HepG2 (cell line): ENCODE data around the gene KPNA4. TPM values are rescaled to one million over a fixed set of nuclear protein-coding genes. Genes with fewer than 3 reads are reported as not detected.

Source experiments
- ATAC-seq: fragments of 200-7000 bp; cut with Tn5 transposase; 3 replicates; pipeline ENCODE4 v1.9.1; 2020; ENCODE audit warnings: mild to moderate bottlenecking, moderate library complexity
- Bru-seq: library from RNA; stranded (reverse); fragments of 400-500 nt; gene quantifications from one replicate; lab custom pipeline; 2021; lab: Mats Ljungman, UMichigan
- BruChase-seq, 2 experiments: library from RNA; stranded (reverse); fragments of 400-500 nt; gene quantifications; one replicate each; lab custom pipeline; 2021; lab: Mats Ljungman, UMichigan
- BruUV-seq: library from RNA; stranded (reverse); fragments of 400-500 nt; replicated peaks from 2 replicates; lab custom pipeline; 2021; lab: Mats Ljungman, UMichigan
- CTCF ChIA-PET: fragments of 300-600 bp; formaldehyde crosslinking; extraction: SDS; loops from one replicate; lab custom pipeline; 2021; ENCODE audit warnings: low total read pairs, inconsistent platforms, low intra/inter-chr PET ratio; lab: Yijun Ruan, JAX
- POLR2A ChIA-PET: fragments of 350-600 bp; sonication (Branson Sonifier 250); formaldehyde crosslinking; loops from one replicate; lab custom pipeline; 2020; ENCODE audit warnings: antibody characterized with exemption, inconsistent platforms; lab: Yijun Ruan, JAX
- DNase-seq: peaks from one replicate; pipeline ENCODE4 v3.0.0-alpha.2; 2015; ENCODE audit warnings: low spot score
- FAIRE-seq: peaks from 3 replicates; lab custom pipeline; 2011; peaks lifted over from hg19 to GRCh38; lab: Jason Lieb, UNC
- H2AFZ ChIP-seq: one replicate; pipeline ENCODE4 v1.6.1; 2011; ENCODE audit warnings: low read length, inconsistent platforms
- H3K27ac ChIP-seq: fragments of 300-600 bp; 3 replicates; pipeline ENCODE4 v1.8.0; 2011; ENCODE audit warnings: mixed run types, mild to moderate bottlenecking, mixed read lengths, low read length, inconsistent platforms; ENCODE audit not compliant: insufficient read depth; ENCODE audit errors: extremely low read length
- H3K27me3 ChIP-seq, 2 experiments: fragments of 200-600 bp in 1 of 2; 2 replicates in 1 of 2; 3 replicates in 1 of 2; pipeline versions ENCODE4 v1.6.0 to v1.8.0; 2011; ENCODE audit warnings: low read length in 2 of 2, mild to moderate bottlenecking in 2 of 2, moderate library complexity in 2 of 2, inconsistent platforms in 1 of 2; ENCODE audit not compliant: insufficient read depth in 2 of 2, control insufficient read depth in 1 of 2
- H3K36me3 ChIP-seq, 2 experiments: fragments of 200-600 bp in 1 of 2; replicated peaks in 1 of 2; 2 replicates in 1 of 2; 3 replicates in 1 of 2; pipeline versions ENCODE4 v1.5.1 to v1.8.0; 2011; ENCODE audit warnings: low read length in 2 of 2, inconsistent platforms in 1 of 2; ENCODE audit not compliant: insufficient read depth in 2 of 2, control insufficient read depth in 1 of 2
- H3K4me1 ChIP-seq: 2 replicates; pipeline ENCODE4 v1.5.1; 2012; ENCODE audit warnings: low read length, inconsistent platforms; ENCODE audit not compliant: insufficient read depth
- H3K4me2 ChIP-seq: 2 replicates; pipeline ENCODE4 v1.6.0; 2011; ENCODE audit warnings: low read depth, low read length, inconsistent platforms
- H3K4me3 ChIP-seq, 3 experiments: fragments of 200-600 bp in 1 of 3; sonication (generic), shearing (Covaris generic) in 1 of 3; replicated peaks in 1 of 3; 2 replicates each; pipeline ENCODE4 v1.5.1; 2011 to 2016; ENCODE audit warnings: low read length in 3 of 3, inconsistent platforms in 2 of 3, low read depth in 2 of 3, mild to moderate bottlenecking in 2 of 3, control low read depth in 1 of 3, mixed read lengths in 1 of 3; ENCODE audit not compliant: insufficient read depth in 1 of 3
- H3K79me2 ChIP-seq: one replicate; pipeline ENCODE4 v1.6.1; 2011; ENCODE audit warnings: low read length, inconsistent platforms; ENCODE audit not compliant: insufficient read depth
- H3K9ac ChIP-seq: 2 replicates; pipeline ENCODE4 v1.6.0; 2011; ENCODE audit warnings: mild to moderate bottlenecking, low read depth, low read length, inconsistent platforms; ENCODE audit not compliant: insufficient read depth
- H3K9me3 ChIP-seq: 2 replicates; pipeline ENCODE4 v1.5.1; 2012; ENCODE audit warnings: mild to moderate bottlenecking, low read length
- H4K20me1 ChIP-seq: 2 replicates; pipeline ENCODE4 v1.6.0; 2011; ENCODE audit warnings: inconsistent platforms, mild to moderate bottlenecking, low read length, moderate library complexity; ENCODE audit not compliant: insufficient read depth
- E2F2 ChIP-seq: sonication (generic); formaldehyde crosslinking; IDR thresholded peaks from 2 replicates; pipeline ENCODE4 v1.4.0; 2020; ENCODE audit warnings: missing genetic modification reagents, borderline replicate concordance
- HDAC2 ChIP-seq: sonication (generic); formaldehyde crosslinking; IDR thresholded peaks from 2 replicates; pipeline ENCODE4 v1.4.0; 2020; ENCODE audit warnings: missing genetic modification reagents
- MBD4 ChIP-seq: IDR thresholded peaks from 2 replicates; pipeline ENCODE4 v1.6.1; 2012; ENCODE audit warnings: low read length, inconsistent platforms, borderline replicate concordance
- ZNF501 ChIP-seq: sonication (generic); formaldehyde crosslinking; IDR thresholded peaks from 2 replicates; pipeline ENCODE4 v1.5.1; 2020; ENCODE audit warnings: mild to moderate bottlenecking, moderate library complexity, missing genetic modification reagents
- ZNF644 ChIP-seq: IDR thresholded peaks from 2 replicates; pipeline ENCODE4 v1.6.1; 2016; ENCODE audit warnings: low read depth
- ZNF780A ChIP-seq: sonication (generic); formaldehyde crosslinking; IDR thresholded peaks from 2 replicates; pipeline ENCODE4 v1.8.0; 2022; ENCODE audit warnings: mild to moderate bottlenecking, missing genetic modification reagents, moderate library complexity
- ZSCAN20 ChIP-seq: sonication (generic); formaldehyde crosslinking; IDR thresholded peaks from 2 replicates; pipeline ENCODE4 v1.4.0; 2020; ENCODE audit warnings: missing genetic modification reagents, mild to moderate bottlenecking, borderline replicate concordance
- WGBS: methylation state at CpG from one replicate; pipeline ENCODE4 v1.1.6; 2017; ENCODE audit warnings: low lambda C conversion rate; 5-methylcytosine and 5-hydroxymethylcytosine counted together
- in situ Hi-C: cut with HindIII; loops from 2 replicates; pipeline ENCODE4 v1.10.0; 2017; ENCODE audit warnings: low pct_unique_long_range_greater_than_20kb; ENCODE audit not compliant: extremely low pct_ligation_motif_present
- intact Hi-C: fragments of 100-400 bp; cut with micrococcal nuclease; formaldehyde crosslinking; loops from one replicate; pipeline ENCODE4 v1.10.0; 2022; ENCODE audit not compliant: unreplicated experiment
- long read RNA-seq, 2 experiments: library from RNA in 1 of 2; library from polyadenylated mRNA in 1 of 2; stranded (forward) in 1 of 2; unstranded in 1 of 2; transcript quantifications; one replicate each; pipeline ENCODE4 v2.0.0, GENCODE V29; 2019 to 2022
- polyA minus RNA-seq, 3 experiments: library from RNA; depleted of rRNA, polyadenylated mRNA; stranded (reverse); fragments of >200 nt; gene quantifications; 2 replicates each; pipeline ENCODE4 v1.2.3, GENCODE V29; 2011; ENCODE audit warnings: low replicate concordance in 1 of 3
- polyA plus RNA-seq, 8 experiments: library from polyadenylated mRNA; depleted of rRNA in 3 of 8; stranded (reverse) in 7 of 8; unstranded in 1 of 8; fragments of >200 nt; fragmentation: Illumina TruSeq in 4 of 8; extraction: Trizol in 4 of 8; gene quantifications; 2 replicates each; pipeline versions ENCODE4 v1.2.1 to v1.2.3, GENCODE V29; 2011 to 2016; ENCODE audit warnings: low read depth in 4 of 8, missing spikeins in 1 of 8, mixed read lengths in 1 of 8; ENCODE audit not compliant: insufficient read depth in 1 of 8
- total RNA-seq, 5 experiments: library from RNA; depleted of rRNA; stranded (reverse); fragments of >200 nt; fragmentation: Illumina TruSeq; extraction: Trizol; gene quantifications; 2 replicates each; pipeline ENCODE4 v1.2.3, GENCODE V29; 2016; ENCODE audit warnings: low read depth in 1 of 5
- TF ChIP-seq, protein P1 (sequence below): sonication (generic); formaldehyde crosslinking; IDR thresholded peaks from 2 replicates; pipeline ENCODE4 v1.8.0; 2022; ENCODE audit warnings: missing genetic modification reagents, mild to moderate bottlenecking, borderline replicate concordance
- TF ChIP-seq, protein P2 (sequence below): sonication (generic); formaldehyde crosslinking; IDR thresholded peaks from 2 replicates; pipeline ENCODE4 v1.4.0; 2020; ENCODE audit warnings: mild to moderate bottlenecking, missing genetic modification reagents

KPNA4 gene
- total RNA-seq (2016; rRNA removed; fragmentation: Illumina TruSeq; extraction: Trizol) (27.9 and 32.6 TPM in 2 replicates), polyA plus RNA-seq (2011; rRNA removed) (9.9 and 11.0 TPM in 2 replicates), polyA minus RNA-seq (2011; rRNA and poly(A)+ RNA removed; ENCODE audit: low replicate concordance) (17.2 and 46.0 TPM in 2 replicates), Bru-seq, nascent RNA (percentile 94 among the genes with signal in this experiment), BruChase-seq, experiment 1, labeled RNA remaining after a 6-hour chase (percentile 94 among the genes with signal in this experiment), BruChase-seq, experiment 2, labeled RNA remaining after a 2-hour chase (percentile 92 among the genes with signal in this experiment)
- total RNA-seq (2016; cell fraction: cytosol; rRNA removed; fragmentation: Illumina TruSeq; extraction: Trizol; ENCODE audit: low read depth): 2.9 and 4.0 TPM in 2 replicates
- total RNA-seq (2016; cell fraction: insoluble cytoplasmic fraction; rRNA removed; fragmentation: Illumina TruSeq; extraction: Trizol): 25.8 and 31.2 TPM in 2 replicates
- total RNA-seq (2016; cell fraction: membrane; rRNA removed; fragmentation: Illumina TruSeq; extraction: Trizol): 15.4 and 18.5 TPM in 2 replicates
- total RNA-seq (2016; cell fraction: nucleus; rRNA removed; fragmentation: Illumina TruSeq; extraction: Trizol): 22.6 and 24.6 TPM in 2 replicates
- polyA plus RNA-seq (2011; cell fraction: cytosol; rRNA removed): 4.7 and 7.9 TPM in 2 replicates
- 5.3 and 5.9 TPM in 2 replicates for polyA plus RNA-seq (2011; cell fraction: nucleus; rRNA removed)
- polyA plus RNA-seq (2012): 11.8 and 13.0 TPM in 2 replicates
- 3.0 TPM in 2 replicates for polyA plus RNA-seq (2016; cell fraction: cytosol; fragmentation: Illumina TruSeq; extraction: Trizol; ENCODE audit: low read depth)
- 29.9 and 32.7 TPM in 2 replicates for polyA plus RNA-seq (2016; cell fraction: insoluble cytoplasmic fraction; fragmentation: Illumina TruSeq; extraction: Trizol; ENCODE audit: low read depth)
- polyA plus RNA-seq (2016; cell fraction: membrane; fragmentation: Illumina TruSeq; extraction: Trizol; ENCODE audit: low read depth): 8.2 and 9.0 TPM in 2 replicates
- 16.4 and 18.4 TPM in 2 replicates for polyA plus RNA-seq (2016; cell fraction: nucleus; fragmentation: Illumina TruSeq; extraction: Trizol; ENCODE audit: insufficient read depth, low read depth)
- polyA minus RNA-seq (2011; cell fraction: cytosol; rRNA and poly(A)+ RNA removed): 28.3 and 43.4 TPM in 2 replicates
- polyA minus RNA-seq (2011; cell fraction: nucleus; rRNA and poly(A)+ RNA removed): 47.9 and 54.8 TPM in 2 replicates
- long read RNA-seq, experiment 1, full-length matches to known transcripts: 1 of 14 reads
- long read RNA-seq, experiment 1, partial matches to known transcripts: 9 of 14 reads
- long read RNA-seq, experiment 1, other reads (novel, unspliced or antisense): 4 of 14 reads
- long read RNA-seq, experiment 2, full-length matches to known transcripts: 15 of 109 reads
- long read RNA-seq, experiment 2, partial matches to known transcripts: 16 of 109 reads
- long read RNA-seq, experiment 2, other reads (novel, unspliced or antisense): 78 of 109 reads

DNA sequence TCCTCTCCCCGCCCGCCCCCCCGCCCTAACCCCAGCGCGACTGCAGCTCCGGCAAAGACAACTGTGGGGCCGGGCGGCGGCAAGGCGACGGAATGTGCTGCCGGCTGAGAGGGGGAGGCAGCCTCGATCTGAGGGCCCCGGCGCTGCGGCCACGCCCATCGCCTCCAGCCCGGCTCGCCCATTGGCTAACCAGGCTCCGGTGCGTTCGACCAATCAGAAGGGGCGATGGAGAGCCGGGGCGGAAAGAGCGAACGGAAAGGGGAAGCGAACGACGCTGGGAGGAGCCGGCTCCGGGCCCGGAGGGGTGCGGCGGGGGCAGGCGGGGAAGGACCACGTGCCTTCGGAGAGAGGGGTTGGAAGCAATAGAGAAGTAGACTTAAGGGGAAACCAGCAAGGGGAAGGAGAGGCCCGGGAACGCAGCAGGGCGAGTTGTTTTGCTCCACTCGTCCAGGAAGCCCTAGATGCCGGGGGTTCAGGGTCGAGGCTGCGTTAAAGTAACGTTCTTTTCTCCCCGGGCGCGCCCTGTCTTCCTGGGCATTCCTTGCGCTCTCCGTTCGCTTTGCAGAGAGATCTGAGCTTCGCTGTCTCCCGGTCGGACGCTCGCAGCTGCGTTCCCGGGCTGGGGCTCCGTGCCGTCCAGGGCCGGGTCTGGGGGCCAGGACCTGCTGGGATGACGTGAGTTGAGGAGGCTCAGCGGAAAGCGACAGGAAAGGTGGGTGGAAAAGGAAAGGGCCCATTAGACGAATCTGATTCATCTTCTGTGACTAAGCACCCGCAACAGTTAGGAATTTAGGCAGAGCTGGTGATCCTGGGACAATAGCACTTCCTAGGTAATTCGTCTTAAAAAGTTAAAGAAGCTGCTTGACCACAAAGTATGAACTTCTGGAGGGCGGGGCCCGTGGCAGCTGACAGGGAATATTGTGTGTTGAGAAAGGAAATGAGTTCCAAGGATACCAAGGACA, at the start of gene KPNA4:
KPNA4 (minus strand) TSS at position 130 of the 962 bp plus-strand sequence. CDS start 289 bp downstream, outside the sequence.
- no peaks in the 10 kb centered on the region for H3K9me3 ChIP-seq
- H3K36me3 ChIP-seq: no peaks in the 10 kb centered on the region; a peak in 1 of 5 replicates
- peaks cover 39% of the 10 kb centered on the region for H3K79me2 ChIP-seq
- no peaks in the 10 kb centered on the region; a peak in 1 of 5 replicates for H3K27me3 ChIP-seq
- under 1% methylated on average over 38 of the region's 71 CpGs for WGBS
- peak within 1 kb of the TSS; percentile 92 for H3K27ac ChIP-seq
- POLR2A ChIA-PET: interaction anchor here (0.5 to 1.4 kb wide), 5 partner anchors 12 to 189 kb away, joined by 3 to 5 read pairs (median 3); no protein-coding TSS in a partner anchor
- peak within 1 kb of the TSS; percentile 64 for H2AFZ ChIP-seq
- H4K20me1 ChIP-seq: peaks cover 18% of the 10 kb centered on the region
- H3K4me3 ChIP-seq: peak within 1 kb of the TSS; percentile 86 to 95 (median 86)
- peak; percentile 95 for ATAC-seq
- in situ Hi-C loops: no loop called here
- H3K4me1 ChIP-seq: peaks cover 41% of the 10 kb centered on the region
- TSS peak; percentile 82 for BruUV-seq
- H3K4me2 ChIP-seq: peak within 1 kb of the TSS; percentile 91
- peak; percentile 92 for DNase-seq
- H3K9ac ChIP-seq: peak within 1 kb of the TSS; percentile 90
- intact Hi-C loops: loop anchor here (10.0 kb wide), 2 partner anchors 659 to 859 kb away; partner anchors contain the start of gene NMD3
- FAIRE-seq: peak; percentile 78
- CTCF ChIA-PET: no interaction called here
- TF ChIP-seq ZNF501 (CRISPR knock-in tag) (peak; percentile 72), ZSCAN20 (CRISPR knock-in tag) (no peak), E2F2 (CRISPR knock-in tag) (no peak), ZNF780A (CRISPR knock-in tag) (no peak), HDAC2 (CRISPR knock-in tag) (peak; percentile 51; the same call in 1 of the 2 replicates), ZNF644 (CRISPR knock-in tag) (no peak), MBD4 (no peak)
- TF ChIP-seq, protein P1, sequence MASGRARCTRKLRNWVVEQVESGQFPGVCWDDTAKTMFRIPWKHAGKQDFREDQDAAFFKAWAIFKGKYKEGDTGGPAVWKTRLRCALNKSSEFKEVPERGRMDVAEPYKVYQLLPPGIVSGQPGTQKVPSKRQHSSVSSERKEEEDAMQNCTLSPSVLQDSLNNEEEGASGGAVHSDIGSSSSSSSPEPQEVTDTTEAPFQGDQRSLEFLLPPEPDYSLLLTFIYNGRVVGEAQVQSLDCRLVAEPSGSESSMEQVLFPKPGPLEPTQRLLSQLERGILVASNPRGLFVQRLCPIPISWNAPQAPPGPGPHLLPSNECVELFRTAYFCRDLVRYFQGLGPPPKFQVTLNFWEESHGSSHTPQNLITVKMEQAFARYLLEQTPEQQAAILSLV (CRISPR knock-in tag): 0 out of 2 replicates have a peak, but pooled peaks have one; percentile 28
- TF ChIP-seq, protein P2, sequence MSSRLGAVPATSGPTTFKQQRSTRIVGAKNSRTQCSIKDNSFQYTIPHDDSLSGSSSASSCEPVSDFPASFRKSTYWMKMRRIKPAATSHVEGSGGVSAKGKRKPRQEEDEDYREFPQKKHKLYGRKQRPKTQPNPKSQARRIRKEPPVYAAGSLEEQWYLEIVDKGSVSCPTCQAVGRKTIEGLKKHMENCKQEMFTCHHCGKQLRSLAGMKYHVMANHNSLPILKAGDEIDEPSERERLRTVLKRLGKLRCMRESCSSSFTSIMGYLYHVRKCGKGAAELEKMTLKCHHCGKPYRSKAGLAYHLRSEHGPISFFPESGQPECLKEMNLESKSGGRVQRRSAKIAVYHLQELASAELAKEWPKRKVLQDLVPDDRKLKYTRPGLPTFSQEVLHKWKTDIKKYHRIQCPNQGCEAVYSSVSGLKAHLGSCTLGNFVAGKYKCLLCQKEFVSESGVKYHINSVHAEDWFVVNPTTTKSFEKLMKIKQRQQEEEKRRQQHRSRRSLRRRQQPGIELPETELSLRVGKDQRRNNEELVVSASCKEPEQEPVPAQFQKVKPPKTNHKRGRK (CRISPR knock-in tag): no peak
